ENCODE data around the gene SLC39A13.
"Not testable (repeated sequence)": the region's sequence is repeated elsewhere in the genome, so short reads cannot be mapped to it uniquely, and the experiment has no call there.

Gene SLC39A13

GRCh38 chr11:47453365-47453764, 45.0 kb downstream of the SLC39A13 start:
- no peaks in the 10 kb centered on the region for H3K4me1 ChIP-seq (ENCODE audit: control insufficient read depth in 2 of 2, insufficient read depth in 2 of 2, low read length in 2 of 2)

GRCh38 chr11:47454258-47454671, 45.9 kb downstream of the SLC39A13 start:
- not testable (repeated sequence) for H3K4me3 ChIP-seq (ENCODE audit: low read length in 2 of 2); H3K27me3 ChIP-seq (ENCODE audit: control insufficient read depth in 2 of 2, insufficient read depth in 2 of 2, low read length in 2 of 2); H3K9ac ChIP-seq (ENCODE audit: low read depth in 1 of 2, low read length in 2 of 2); H3K27ac ChIP-seq (ENCODE audit: low read depth in 2 of 2, low read length in 2 of 2); H3K9me3 ChIP-seq (ENCODE audit: control insufficient read depth in 2 of 2, low read length in 2 of 2); H3K36me3 ChIP-seq (ENCODE audit: control insufficient read depth in 2 of 2, insufficient read depth in 2 of 2, low read length in 2 of 2); H3K4me1 ChIP-seq (ENCODE audit: control insufficient read depth in 2 of 2, insufficient read depth in 2 of 2, low read length in 2 of 2)

More at GRCh38 chr11:47453365-47453764, 45.0 kb downstream of the SLC39A13 start:
- no peak overlapping the region for H3K9ac ChIP-seq (ENCODE audit: low read depth in 1 of 2, low read length in 2 of 2)
- H3K36me3 ChIP-seq (ENCODE audit: control insufficient read depth in 2 of 2, insufficient read depth in 2 of 2, low read length in 2 of 2): no peaks in the 10 kb centered on the region
- no peak overlapping the region for H3K4me3 ChIP-seq (ENCODE audit: low read length in 2 of 2)
- no peak overlapping the region for H3K27ac ChIP-seq (ENCODE audit: low read depth in 2 of 2, low read length in 2 of 2)
- no peaks in the 10 kb centered on the region for H3K9me3 ChIP-seq (ENCODE audit: control insufficient read depth in 2 of 2, low read length in 2 of 2)
- H3K27me3 ChIP-seq (ENCODE audit: control insufficient read depth in 2 of 2, insufficient read depth in 2 of 2, low read length in 2 of 2): no peaks in the 10 kb centered on the region

- H3K27ac ChIP-seq (ENCODE audit: low read depth in 2 of 2, low read length in 2 of 2): no peak overlapping the region
- H3K4me1 ChIP-seq (ENCODE audit: control insufficient read depth in 2 of 2, insufficient read depth in 2 of 2, low read length in 2 of 2): no peaks in the 10 kb centered on the region
- no peak overlapping the region for H3K9ac ChIP-seq (ENCODE audit: low read depth in 1 of 2, low read length in 2 of 2)
- no peaks in the 10 kb centered on the region for H3K9me3 ChIP-seq (ENCODE audit: control insufficient read depth in 2 of 2, low read length in 2 of 2)
- no peak overlapping the region for H3K4me3 ChIP-seq (ENCODE audit: low read length in 2 of 2)
- peaks cover 4 to 26% of the 10 kb centered on the region in 2 donors for H3K36me3 ChIP-seq (ENCODE audit: control insufficient read depth in 2 of 2, insufficient read depth in 2 of 2, low read length in 2 of 2)
- no peaks in the 10 kb centered on the region for H3K27me3 ChIP-seq (ENCODE audit: control insufficient read depth in 2 of 2, insufficient read depth in 2 of 2, low read length in 2 of 2)
Observed at GRCh38 chr11:47460571-47461235, 52.3 kb downstream of the SLC39A13 start.

- no peak overlapping the region for H3K27ac ChIP-seq (ENCODE audit: low read depth in 2 of 2, low read length in 2 of 2)
- H3K27me3 ChIP-seq (ENCODE audit: control insufficient read depth in 2 of 2, insufficient read depth in 2 of 2, low read length in 2 of 2): no peaks in the 10 kb centered on the region
- no peaks in the 10 kb centered on the region for H3K9me3 ChIP-seq (ENCODE audit: control insufficient read depth in 2 of 2, low read length in 2 of 2)
- H3K4me1 ChIP-seq (ENCODE audit: control insufficient read depth in 2 of 2, insufficient read depth in 2 of 2, low read length in 2 of 2): peaks cover 3 to 4% of the 10 kb centered on the region in 2 donors
- no peak overlapping the region for H3K9ac ChIP-seq (ENCODE audit: low read depth in 1 of 2, low read length in 2 of 2)
- H3K36me3 ChIP-seq (ENCODE audit: control insufficient read depth in 2 of 2, insufficient read depth in 2 of 2, low read length in 2 of 2): peaks cover 4 to 26% of the 10 kb centered on the region in 2 donors
- H3K4me3 ChIP-seq (ENCODE audit: low read length in 2 of 2): no peak overlapping the region
Observed at GRCh38 chr11:47461876-47462275, 53.5 kb downstream of the SLC39A13 start.

- H3K9me3 ChIP-seq (ENCODE audit: control insufficient read depth in 2 of 2, low read length in 2 of 2): no peaks in the 10 kb centered on the region
- no peak overlapping the region for H3K4me3 ChIP-seq (ENCODE audit: low read length in 2 of 2)
- H3K27ac ChIP-seq (ENCODE audit: low read depth in 2 of 2, low read length in 2 of 2): no peak overlapping the region
- peaks cover 13 to 23% of the 10 kb centered on the region in 2 donors for H3K36me3 ChIP-seq (ENCODE audit: control insufficient read depth in 2 of 2, insufficient read depth in 2 of 2, low read length in 2 of 2)
- no peak overlapping the region for H3K9ac ChIP-seq (ENCODE audit: low read depth in 1 of 2, low read length in 2 of 2)
- H3K4me1 ChIP-seq (ENCODE audit: control insufficient read depth in 2 of 2, insufficient read depth in 2 of 2, low read length in 2 of 2): peaks cover 11 to 16% of the 10 kb centered on the region in 2 donors
- no peaks in the 10 kb centered on the region for H3K27me3 ChIP-seq (ENCODE audit: control insufficient read depth in 2 of 2, insufficient read depth in 2 of 2, low read length in 2 of 2)
Observed at GRCh38 chr11:47464483-47464882, 56.1 kb downstream of the SLC39A13 start.
